Measurements from ENCODE around the gene TMEM185A. TPM values are rescaled to one million over a fixed set of nuclear protein-coding genes. Genes with fewer than 3 reads are reported as not detected.
"Not testable (repeated sequence)": the region's sequence is repeated elsewhere in the genome, so short reads cannot be mapped to it uniquely, and the experiment has no call there.

TMEM185A gene
- total RNA-seq: 16.4 and 18.2 TPM in 2 replicates

DNA sequence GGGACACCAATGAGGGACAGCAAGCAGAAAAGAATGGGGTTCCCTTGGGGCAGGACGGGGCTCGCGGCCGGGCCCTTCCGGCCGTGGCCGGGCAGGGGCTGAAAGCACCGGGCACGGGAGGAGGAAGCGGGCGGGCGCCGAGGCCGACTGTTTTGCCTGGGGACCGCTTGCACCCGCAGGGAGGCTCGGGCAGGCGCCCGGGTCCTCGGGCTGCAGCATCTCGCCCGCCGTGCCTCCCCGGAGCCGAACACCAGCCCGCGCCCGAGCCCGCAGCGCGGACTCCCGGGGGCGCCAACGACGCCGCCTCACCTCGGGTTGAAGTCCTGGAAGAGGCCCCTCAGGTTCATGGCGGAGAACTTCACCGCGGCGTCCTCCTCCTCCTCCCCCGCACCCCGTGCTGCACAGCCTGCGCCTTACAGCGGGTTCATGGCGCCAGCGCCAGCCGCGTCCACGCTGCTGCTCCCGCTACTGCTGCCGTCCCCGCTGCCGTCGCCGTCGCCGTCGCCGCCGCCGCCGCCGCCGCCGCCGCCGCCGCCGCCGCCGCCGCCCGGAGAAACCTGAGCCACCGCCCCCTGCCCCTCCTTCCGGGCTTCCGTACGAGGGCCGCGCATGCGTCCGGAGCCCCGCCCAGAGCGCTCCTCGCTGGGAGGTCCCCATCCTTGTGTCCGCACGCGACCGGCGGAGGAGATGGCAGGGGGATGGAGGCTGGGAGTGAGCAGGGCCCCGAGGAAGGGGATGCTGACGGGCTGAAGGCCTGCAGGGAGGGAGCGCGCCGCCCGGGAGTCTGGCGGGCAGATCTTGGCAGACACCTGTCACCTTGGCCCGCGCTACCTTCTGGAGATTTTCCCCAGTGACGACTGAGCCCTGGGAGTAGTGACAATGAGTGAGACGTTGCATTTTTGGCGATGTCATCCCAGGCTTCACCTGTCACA is at the start of gene TMEM185A:
TSS of gene TMEM185A (minus strand) at position 559 of the 932 bp plus-strand sequence. CDS start at position 347, 212 bp downstream.
- peak within 1 kb of the TSS; percentile 86 for H3K27ac Mint-ChIP-seq
- peak; percentile 93 for DNase-seq
- peaks cover 3% of the 10 kb centered on the region for H3K9me3 Mint-ChIP-seq
- intact Hi-C loops (cut with micrococcal nuclease): no loop called here
- peaks cover 7% of the 10 kb centered on the region for H3K27me3 Mint-ChIP-seq
- H3K36me3 Mint-ChIP-seq (ENCODE audit: low read depth): peaks cover 6% of the 10 kb centered on the region
- peak within 1 kb of the TSS; percentile 95 for H3K4me3 Mint-ChIP-seq
- peaks cover 21% of the 10 kb centered on the region for H3K4me1 Mint-ChIP-seq

DNA sequence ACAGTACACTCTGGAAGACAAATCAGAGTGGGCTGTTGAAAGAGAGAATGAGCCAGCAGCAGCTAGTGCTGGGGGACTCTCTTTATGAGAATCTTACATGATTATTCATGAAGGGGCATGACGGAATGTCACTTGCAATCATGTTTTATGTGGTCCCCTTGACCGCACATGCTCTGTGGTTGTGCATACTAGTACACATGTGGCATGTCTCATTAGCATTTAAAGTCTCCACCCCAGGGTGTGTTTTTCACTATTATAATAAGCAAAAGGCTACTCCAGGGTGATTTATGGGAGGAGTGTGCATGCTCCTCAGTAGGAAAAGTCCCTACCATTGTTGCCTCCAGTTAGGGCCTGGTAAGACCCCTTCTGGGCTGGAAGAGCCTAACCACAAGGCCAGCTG is 49.6 kb upstream of the TMEM185A start:
- Mint-ChIP-seq H3K4me1 (no peaks in the 10 kb centered on the region), H3K9me3 (no peaks in the 10 kb centered on the region), H3K4me3 (no peak overlapping the region), H3K27me3 (peaks cover 2% of the 10 kb centered on the region), H3K27ac (no peak overlapping the region), H3K36me3 (ENCODE audit: low read depth) (no peaks in the 10 kb centered on the region)
- intact Hi-C loops (cut with micrococcal nuclease): no loop called here
- DNase-seq: no peak

DNA sequence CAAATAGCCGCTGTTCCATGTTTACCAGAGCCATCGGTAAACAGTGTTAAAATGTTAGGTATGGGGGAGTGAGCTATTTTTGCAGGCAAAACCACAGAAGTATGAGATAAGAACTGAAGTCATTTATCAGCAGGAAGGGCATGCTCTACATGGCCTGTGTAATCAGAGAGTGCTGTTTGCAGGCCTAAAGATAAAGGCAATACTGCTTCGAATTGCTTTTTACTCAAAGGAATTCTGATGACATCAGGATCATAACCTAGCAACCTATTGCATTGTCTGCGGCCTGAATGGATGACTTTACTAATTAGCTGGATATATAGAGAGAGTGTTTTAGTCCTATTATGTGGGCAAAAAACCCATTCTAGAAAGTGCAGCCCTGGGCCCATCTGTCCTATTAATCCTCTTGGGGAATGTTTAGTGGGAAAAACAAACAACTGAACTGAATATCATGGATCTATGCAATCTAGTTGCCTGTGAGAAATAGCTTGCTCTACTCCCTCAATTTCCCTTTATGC is 47.6 kb upstream of the TMEM185A start:
- intact Hi-C loops (cut with micrococcal nuclease); H3K9me3 Mint-ChIP-seq: not testable (repeated sequence)

DNA sequence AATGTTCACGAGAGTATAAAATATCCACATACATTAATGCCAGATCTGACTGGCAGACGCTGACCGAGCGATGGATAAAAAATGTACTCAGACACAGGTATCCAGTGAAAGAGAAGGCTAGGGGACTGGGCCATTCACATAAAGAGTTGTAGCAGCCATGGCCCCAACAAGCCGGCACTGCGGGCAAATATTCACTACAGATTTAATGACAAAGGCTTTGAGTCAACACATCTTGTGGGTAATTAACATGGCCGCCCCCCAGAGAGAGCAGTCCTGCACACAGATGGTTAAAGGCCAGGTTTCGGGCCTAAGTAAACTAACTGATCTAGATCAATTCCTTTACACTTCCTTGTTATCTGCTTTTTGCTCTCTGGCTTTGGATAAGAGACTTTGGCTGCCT is 44.0 kb upstream of the TMEM185A start:
- DNase-seq; H3K9me3 Mint-ChIP-seq; intact Hi-C loops (cut with micrococcal nuclease); H3K27ac Mint-ChIP-seq; H3K27me3 Mint-ChIP-seq; H3K4me3 Mint-ChIP-seq; H3K36me3 Mint-ChIP-seq (ENCODE audit: low read depth); H3K4me1 Mint-ChIP-seq: not testable (repeated sequence)

More for the DNA sequence above, 47.6 kb upstream of the TMEM185A start:
- not testable (repeated sequence) for DNase-seq; H3K4me1 Mint-ChIP-seq; H3K36me3 Mint-ChIP-seq (ENCODE audit: low read depth); H3K4me3 Mint-ChIP-seq; H3K27ac Mint-ChIP-seq; H3K27me3 Mint-ChIP-seq

DNA sequence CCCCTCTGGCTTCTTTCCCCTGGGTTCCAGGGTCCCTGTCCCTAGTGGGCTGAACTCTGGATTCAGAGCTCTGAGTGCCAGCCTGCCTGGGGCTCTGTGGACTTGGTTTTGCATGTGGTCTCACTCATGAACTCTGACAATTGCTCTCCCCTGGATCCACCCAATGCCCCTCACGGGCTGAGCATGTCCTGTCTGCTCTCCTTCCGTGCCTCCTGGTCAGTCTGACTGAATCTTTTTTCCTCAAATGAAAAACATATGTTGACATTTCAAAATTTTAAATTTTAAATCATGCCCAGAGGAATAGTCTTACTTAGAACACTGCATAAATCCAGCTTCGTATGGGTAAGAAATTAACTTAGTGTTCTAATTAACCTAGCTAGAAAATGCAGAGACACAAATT is 43.5 kb upstream of the TMEM185A start:
- H3K9me3 Mint-ChIP-seq; H3K4me3 Mint-ChIP-seq; H3K27ac Mint-ChIP-seq; DNase-seq; intact Hi-C loops (cut with micrococcal nuclease); H3K36me3 Mint-ChIP-seq (ENCODE audit: low read depth); H3K4me1 Mint-ChIP-seq; H3K27me3 Mint-ChIP-seq: not testable (repeated sequence)

DNA sequence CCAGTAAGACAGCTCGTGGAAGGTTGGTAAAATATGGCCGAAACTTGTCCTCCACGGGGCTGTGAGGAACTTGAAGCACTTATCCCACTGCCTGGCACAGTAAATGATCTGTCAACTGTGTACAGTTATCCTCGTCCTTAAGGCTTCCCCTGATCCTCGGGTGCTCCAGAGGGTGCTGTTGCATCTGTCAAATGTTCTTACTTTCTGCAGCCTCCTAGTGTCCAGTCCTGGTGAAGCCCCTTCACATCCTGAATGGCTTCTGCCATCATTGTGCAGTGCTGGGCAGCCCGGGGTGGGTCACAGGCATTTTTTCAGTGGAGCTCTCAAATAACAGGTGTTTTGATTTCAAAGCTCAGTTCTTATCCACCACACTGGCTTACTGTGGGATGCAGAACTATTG is 29.0 kb upstream of the TMEM185A start:
- intact Hi-C loops (cut with micrococcal nuclease); DNase-seq; H3K4me1 Mint-ChIP-seq; H3K4me3 Mint-ChIP-seq; H3K9me3 Mint-ChIP-seq; H3K36me3 Mint-ChIP-seq (ENCODE audit: low read depth); H3K27me3 Mint-ChIP-seq; H3K27ac Mint-ChIP-seq: not testable (repeated sequence)

DNA sequence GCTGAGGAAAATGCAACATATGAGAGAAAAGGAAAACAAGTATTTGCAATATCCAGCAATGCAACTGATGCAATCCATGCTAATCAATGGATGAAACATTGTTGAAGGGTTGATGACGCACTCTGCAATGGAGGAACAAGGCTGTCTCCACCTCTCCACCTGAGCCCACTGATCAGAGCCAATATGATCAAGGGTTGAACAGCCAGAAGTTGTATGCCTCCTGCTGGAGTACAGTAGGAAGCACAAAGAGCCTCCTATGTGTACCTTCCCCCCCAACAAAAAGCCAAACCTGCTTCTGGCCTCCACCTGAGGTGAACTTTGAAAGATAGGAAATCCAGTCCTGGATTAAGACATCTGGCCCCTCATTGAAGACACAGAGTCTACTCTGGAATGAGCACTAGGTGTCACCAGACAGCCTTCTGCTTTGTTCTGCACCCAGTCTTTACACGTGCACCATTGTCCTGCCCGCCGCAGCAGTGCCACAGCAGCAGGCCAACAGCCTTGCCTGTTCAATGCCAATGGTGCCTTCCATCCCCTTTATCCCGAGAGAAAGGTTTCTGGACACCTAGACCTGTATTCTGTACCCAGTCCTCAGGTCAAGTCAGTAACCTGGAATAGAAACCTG is 24.8 kb upstream of the TMEM185A start:
- H3K9me3 Mint-ChIP-seq; H3K4me1 Mint-ChIP-seq; H3K27me3 Mint-ChIP-seq; H3K27ac Mint-ChIP-seq; H3K4me3 Mint-ChIP-seq; DNase-seq; intact Hi-C loops (cut with micrococcal nuclease); H3K36me3 Mint-ChIP-seq (ENCODE audit: low read depth): not testable (repeated sequence)

DNA sequence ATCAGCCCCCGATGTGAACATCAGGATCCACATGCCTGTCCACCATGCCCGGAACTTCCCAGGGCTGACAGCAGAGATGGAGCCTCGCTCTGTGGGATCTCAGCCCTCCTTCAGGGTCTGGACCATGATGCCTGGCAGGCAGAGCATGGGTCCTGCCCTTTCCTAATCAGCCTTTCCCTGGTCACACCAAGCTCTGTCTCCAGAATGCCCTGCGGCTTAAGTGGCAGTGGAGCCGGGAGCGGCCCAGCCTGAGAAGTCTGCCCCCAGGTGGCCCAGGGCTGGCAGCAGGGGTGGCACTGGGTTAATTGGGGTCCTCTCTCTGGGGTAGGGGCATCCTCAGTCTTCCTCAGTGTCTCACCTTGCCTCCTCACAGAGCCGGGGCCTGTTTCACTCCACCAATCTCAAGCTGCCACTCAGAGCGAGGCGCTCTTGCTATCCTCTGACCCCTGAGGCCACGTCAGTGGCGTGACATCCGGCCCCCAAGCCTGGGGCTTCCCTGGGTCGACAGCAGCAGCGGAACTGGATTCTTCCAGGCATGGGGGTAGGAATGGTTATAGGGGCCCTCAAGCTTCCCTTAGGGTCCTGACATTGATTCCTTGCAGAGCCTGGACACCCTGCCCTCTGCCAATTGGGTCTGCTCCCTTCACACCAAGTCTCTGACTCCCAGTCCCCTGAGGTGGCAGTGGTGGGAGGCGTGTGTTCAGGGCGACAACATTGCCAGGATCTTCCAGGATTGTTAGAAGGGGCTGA is 20.8 kb upstream of the TMEM185A start:
- no peak overlapping the region for H3K27ac Mint-ChIP-seq
- H3K9me3 Mint-ChIP-seq: no peaks in the 10 kb centered on the region
- no peaks in the 10 kb centered on the region for H3K36me3 Mint-ChIP-seq (ENCODE audit: low read depth)
- H3K4me3 Mint-ChIP-seq: no peak overlapping the region
- DNase-seq: peak; percentile 28
- H3K27me3 Mint-ChIP-seq: peaks cover 2% of the 10 kb centered on the region
- H3K4me1 Mint-ChIP-seq: peaks cover 3% of the 10 kb centered on the region
- intact Hi-C loops (cut with micrococcal nuclease): no loop called here

DNA sequence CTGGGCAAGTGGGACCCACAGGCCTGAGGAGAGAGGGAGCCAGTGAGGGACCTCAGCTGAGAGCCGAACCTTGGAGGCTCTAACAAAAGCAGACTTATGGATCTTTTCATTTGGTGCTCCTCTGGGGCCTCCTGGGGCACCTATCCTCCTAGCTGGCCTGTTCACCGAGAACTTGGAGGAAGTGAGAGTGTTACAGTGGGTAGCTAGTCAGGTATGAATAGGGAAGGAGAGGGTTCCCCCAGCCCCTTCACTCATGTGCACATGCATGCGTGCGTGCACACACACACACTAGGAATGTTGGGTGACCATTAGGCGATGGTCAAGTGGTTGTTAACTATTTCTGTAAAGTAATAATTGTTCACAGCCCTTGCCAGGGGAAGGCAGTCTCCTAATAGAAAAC is 18.6 kb upstream of the TMEM185A start:
- Mint-ChIP-seq H3K27me3 (peaks cover 7% of the 10 kb centered on the region), H3K4me3 (no peak overlapping the region), H3K36me3 (ENCODE audit: low read depth) (no peaks in the 10 kb centered on the region), H3K27ac (no peak overlapping the region), H3K9me3 (no peaks in the 10 kb centered on the region), H3K4me1 (peaks cover 3% of the 10 kb centered on the region)
- no peak for DNase-seq
- intact Hi-C loops (cut with micrococcal nuclease): no loop called here

DNA sequence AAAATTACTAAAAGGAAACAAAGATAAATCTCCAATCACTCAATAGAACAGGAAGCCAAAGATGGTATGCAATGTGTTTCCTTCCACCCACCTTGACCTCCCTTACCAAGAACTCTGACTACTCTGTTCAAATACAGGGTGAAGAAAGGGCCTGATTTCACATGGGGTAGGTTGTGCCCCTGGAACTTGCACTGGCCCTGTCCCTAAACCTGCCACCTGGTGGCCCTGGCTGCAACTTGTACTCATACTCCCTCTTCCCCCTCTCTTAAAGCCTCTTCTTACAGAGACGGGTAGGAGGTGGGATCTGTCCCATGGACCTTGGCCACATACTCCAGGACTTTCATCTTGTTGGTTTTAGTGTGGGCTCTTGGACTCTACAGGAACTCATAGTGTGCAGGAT is 17.3 kb upstream of the TMEM185A start:
- Mint-ChIP-seq H3K27ac (no peak overlapping the region), H3K4me3 (no peak overlapping the region), H3K9me3 (no peaks in the 10 kb centered on the region), H3K4me1 (peaks cover 3% of the 10 kb centered on the region), H3K27me3 (peaks cover 12% of the 10 kb centered on the region), H3K36me3 (ENCODE audit: low read depth) (no peaks in the 10 kb centered on the region)
- DNase-seq: peak; percentile 54
- intact Hi-C loops (cut with micrococcal nuclease): no loop called here

DNA sequence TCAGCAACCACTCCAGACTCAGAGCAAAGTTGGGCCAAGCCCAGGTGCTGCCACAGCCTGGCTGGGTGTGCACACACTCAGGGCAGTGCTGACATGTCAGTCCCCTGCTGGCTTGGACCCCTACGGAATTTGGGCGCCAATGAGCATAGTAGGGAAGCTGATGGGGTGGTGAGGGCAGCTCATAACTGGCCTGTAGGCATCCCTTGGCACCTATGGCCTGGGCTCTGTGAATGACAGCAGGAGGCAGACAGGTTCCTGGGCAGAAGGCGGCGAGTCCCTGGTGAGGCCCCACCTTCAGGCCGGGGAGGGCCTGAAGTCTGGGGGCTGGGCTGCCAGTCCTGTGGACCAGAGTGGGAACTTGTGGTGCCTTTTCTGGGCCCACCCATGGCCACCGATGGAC is 15.9 kb upstream of the TMEM185A start:
- Mint-ChIP-seq H3K27me3 (peaks cover 12% of the 10 kb centered on the region), H3K36me3 (ENCODE audit: low read depth) (no peaks in the 10 kb centered on the region)
- no peak for DNase-seq

DNA sequence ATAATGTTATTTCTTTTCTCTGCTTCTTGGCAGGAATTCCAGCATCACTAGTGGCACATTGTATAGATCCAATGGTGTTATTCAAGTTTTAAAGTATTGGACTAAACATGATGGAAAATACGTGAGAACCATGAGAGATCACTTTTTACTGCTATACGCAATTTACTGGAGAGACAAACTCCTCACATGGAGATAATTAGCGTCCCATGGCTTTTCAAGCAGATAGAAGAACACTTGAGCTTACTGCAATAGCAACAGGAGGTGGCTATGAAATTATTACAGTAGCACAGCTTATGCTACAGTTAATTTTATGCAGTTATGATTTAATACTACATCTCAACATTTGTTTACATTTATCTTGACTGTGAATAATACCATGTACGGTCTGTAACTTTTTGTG is 11.9 kb upstream of the TMEM185A start:
- Mint-ChIP-seq H3K4me1 (peaks cover 2% of the 10 kb centered on the region), H3K4me3 (no peak overlapping the region), H3K36me3 (ENCODE audit: low read depth) (no peaks in the 10 kb centered on the region), H3K27me3 (peaks cover 12% of the 10 kb centered on the region), H3K9me3 (no peaks in the 10 kb centered on the region), H3K27ac (no peak overlapping the region)
- no peak for DNase-seq
- intact Hi-C loops (cut with micrococcal nuclease): no loop called here

More for the DNA sequence above, 15.9 kb upstream of the TMEM185A start:
- Mint-ChIP-seq H3K27ac (no peak overlapping the region), H3K9me3 (no peaks in the 10 kb centered on the region), H3K4me1 (peaks cover 3% of the 10 kb centered on the region), H3K4me3 (no peak overlapping the region)
- intact Hi-C loops (cut with micrococcal nuclease): no loop called here

DNA sequence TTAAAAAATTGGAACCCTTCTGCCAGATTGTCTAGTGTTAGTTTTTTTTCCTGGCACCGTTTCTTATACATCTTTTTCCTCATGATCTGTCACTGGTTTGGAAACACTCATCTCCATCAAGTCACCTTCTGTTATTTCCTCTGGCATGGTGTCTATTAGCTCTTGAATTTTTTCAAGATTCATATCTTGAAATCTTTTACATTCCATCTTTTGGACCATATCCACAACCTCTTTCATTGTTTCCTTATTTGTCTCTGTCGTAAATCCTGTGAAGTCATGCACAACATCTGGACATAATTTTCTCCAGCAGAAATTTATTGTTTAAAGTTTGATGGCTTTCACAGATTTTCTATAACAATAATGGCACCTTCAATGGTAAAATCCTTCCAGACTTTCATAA is 10.2 kb upstream of the TMEM185A start:
- Mint-ChIP-seq H3K27me3 (peaks cover 12% of the 10 kb centered on the region), H3K4me1 (peaks cover 2% of the 10 kb centered on the region), H3K27ac (no peak overlapping the region), H3K4me3 (no peak overlapping the region), H3K36me3 (ENCODE audit: low read depth) (no peaks in the 10 kb centered on the region), H3K9me3 (no peaks in the 10 kb centered on the region)
- intact Hi-C loops (cut with micrococcal nuclease): no loop called here
- no peak for DNase-seq

DNA sequence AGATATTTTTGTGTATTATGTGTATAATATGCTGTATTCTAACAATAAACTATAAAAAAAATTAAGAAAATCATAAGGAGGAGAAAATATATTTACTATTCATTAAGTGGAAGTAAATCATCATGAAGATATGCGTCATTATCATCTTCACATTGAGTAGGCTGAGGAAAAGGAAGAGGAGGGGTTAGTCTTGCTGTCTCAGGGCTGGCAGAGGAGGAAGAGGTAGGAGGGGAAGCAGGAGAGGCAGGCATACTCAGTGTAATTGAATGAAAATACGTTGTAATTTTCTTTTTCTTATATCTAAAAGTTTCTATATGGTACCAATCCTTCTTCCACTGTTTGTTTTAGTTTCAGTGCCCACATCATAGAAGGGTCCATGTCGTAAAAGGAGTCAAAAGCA is 9.8 kb upstream of the TMEM185A start:
- Mint-ChIP-seq H3K4me3 (no peak overlapping the region), H3K4me1 (peaks cover 2% of the 10 kb centered on the region), H3K27ac (no peak overlapping the region), H3K36me3 (ENCODE audit: low read depth) (no peaks in the 10 kb centered on the region), H3K27me3 (peaks cover 12% of the 10 kb centered on the region), H3K9me3 (no peaks in the 10 kb centered on the region)
- DNase-seq: peak; percentile 1
- intact Hi-C loops (cut with micrococcal nuclease): no loop called here

All from activated CD4-positive, alpha-beta T cell treated with anti-CD3 and anti-CD28 coated beads, Interleukin-2, amount 10 ng/mL, durations not matched to agents 24 days and 14 days (primary cell).